CD1c-positive myeloid dendritic cell (primary cell): ENCODE data around the gene TEX47.

ENCODE experiments used
- DNase-seq: peaks from one replicate; pipeline ENCODE4 v3.0.0-alpha.2; 2016; ENCODE audit errors: extremely low spot score

The TEX47 gene

DNA sequence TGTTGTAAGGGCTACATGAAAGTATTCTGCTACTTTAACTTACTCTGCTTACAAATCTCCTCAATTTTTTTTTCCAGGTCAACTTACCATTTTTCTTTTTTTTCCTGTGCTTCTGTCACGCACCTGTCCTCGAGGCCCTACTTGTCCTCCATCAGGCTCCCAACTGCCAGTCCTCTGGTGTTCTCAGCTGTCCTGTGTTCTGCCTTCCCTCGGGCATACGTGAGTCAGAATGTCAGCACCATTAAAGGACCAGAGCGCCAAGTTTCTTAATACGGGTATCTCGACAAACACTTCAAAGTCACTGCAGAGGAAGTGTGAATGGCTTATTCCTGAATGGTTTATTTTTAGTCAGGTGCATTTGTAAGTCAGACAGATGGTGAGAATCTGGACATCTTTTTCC is at the start of gene TEX47:
TEX47 (minus strand) TSS at position 185 of the 400 bp plus-strand sequence. CDS start 795 bp downstream, outside the sequence.
- DNase-seq, result no peak

GRCh38 chr7:88845091-88845490 is 49.6 kb upstream of the TEX47 start:
- DNase-seq, result no peak

- DNase-seq, result no peak
Observed at GRCh38 chr7:88842201-88842600, 46.7 kb upstream of the TEX47 start.

DNA sequence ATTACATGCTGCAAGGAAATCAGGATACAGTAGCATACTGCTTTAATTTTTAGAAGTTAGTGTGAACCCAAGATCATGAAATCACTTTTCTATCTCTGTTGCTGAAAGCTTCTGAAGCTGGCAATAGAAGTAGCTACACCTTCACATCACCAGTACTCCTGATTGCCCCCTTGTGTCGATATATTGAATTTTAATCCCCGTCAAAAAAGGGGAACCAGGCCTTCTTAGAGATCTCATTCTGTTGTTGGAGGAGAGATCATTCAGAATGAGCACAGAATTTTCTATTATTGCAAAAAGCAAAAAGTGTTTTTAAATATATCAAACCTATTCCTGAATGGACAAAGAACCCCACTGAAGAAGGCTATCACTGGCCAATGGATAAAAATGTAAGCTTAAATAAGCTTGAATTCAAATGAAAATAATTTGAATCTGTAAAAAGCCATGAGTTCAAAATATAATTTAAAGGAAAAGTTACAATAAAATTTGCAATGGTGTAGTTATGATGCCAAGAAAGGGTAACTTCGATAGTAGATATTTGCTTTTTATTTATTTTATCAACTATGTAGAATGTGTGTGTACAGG is 39.7 kb upstream of the TEX47 start:
- DNase-seq, result peak; percentile 43

DNA sequence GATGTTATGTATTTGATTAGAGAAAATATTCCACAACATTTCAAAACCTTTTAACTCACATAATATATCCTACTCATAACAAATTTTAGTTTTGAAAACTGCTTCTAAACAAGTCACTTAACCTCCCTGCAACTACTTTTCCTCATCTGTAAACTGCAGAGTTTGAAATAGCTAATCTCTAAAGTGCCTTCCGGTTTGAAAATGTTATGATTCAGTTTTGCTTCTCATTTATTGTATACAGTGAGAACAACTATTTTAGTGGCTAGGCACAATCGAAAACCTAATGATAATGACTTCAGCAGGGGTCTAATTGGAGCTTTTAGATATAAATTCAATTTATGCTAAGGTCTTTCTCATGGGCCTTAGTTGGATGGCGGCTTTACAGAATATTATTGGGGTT is 30.7 kb upstream of the TEX47 start:
- no peak for DNase-seq

DNA sequence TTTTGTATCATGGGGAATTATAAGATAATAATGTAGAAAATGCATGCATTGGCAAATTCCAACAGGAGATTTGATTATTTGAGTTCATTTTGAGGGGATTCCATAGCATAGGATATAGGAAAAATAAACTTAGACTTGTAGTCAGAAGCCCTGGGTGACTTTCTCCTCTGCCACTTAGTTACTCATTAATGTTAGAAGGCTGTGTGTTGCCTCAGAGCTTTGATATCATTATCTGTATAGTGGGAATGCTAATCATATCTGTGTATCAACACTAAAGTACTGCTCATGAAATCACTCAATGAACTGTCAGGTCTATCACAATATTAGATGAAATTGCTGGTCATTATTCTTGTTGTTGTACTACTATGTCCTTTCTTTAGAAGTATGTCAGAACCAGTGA is 23.0 kb upstream of the TEX47 start:
- no peak for DNase-seq

- no peak for DNase-seq
Observed at GRCh38 chr7:88806280-88807037, 10.9 kb upstream of the TEX47 start.

DNA sequence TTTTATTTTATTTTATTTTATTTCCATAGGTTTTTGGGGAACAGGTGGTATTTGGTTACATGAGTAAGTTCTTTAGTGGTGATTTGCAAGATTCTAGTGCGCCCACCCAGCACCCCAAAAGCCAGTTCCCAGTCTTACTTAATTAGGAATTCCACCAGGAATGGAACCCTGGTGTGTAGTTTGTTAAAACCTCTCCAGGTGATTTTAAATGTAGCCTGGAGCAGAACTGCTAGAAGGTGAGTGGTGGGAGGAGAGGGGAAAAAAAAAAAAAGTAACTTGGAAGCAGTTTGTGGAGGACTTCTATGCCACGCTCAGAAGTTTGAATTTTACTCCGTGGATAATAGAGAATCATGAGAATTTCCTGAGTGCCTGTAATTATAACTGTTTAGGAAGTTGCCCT is 5.5 kb upstream of the TEX47 start:
- no peak for DNase-seq

GRCh38 chr7:88792361-88792760 is 3.2 kb downstream of the TEX47 start:
- DNase-seq, result no peak

GRCh38 chr7:88791891-88792290 is 3.6 kb downstream of the TEX47 start:
- DNase-seq, result no peak

- DNase-seq, result peak; percentile 3
Observed at GRCh38 chr7:88789480-88790064, 6.0 kb downstream of the TEX47 start.

DNA sequence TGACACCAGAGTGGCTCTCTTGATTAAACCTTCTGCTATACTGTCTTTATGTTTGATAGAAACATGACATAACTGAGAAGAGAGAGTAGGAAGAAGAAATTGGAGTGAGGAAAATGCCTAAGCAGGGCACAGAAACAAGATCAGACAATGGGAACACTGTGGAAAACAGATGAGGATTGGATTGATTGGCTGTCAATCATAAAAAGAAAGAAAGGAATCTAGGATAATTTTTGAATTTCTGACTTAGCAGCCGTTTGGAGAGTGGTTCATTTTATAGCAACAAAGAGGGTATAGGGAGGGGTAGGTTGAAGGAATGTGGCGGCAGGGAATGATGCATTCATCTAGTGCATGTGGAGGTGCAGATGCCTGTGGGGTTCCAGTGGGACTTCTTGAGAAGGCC is 7.8 kb downstream of the TEX47 start:
- DNase-seq, result no peak

DNA sequence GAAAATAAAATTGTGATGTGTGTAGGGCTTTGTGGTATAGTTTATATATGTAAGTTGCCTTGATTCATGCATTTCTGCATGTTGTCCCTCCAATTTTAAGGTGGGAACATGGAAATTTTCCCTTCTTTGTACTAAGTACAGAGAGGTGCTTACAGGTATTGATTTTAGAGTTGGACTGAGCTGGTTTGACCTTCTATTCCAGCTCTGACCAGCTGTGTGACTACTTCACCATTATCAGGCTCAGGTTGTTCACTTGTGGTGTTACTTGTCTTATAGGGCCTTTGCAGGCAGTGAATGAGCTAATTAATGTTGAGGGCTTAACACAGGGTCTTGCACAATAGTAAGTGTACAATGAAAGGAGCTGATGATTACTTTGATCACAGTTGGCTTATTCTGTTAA is 19.7 kb downstream of the TEX47 start:
- no peak for DNase-seq

- DNase-seq, result no peak
Observed at GRCh38 chr7:88772776-88773175, 22.8 kb downstream of the TEX47 start.

- no peak for DNase-seq
Observed at GRCh38 chr7:88771417-88771816, 24.1 kb downstream of the TEX47 start.

DNA sequence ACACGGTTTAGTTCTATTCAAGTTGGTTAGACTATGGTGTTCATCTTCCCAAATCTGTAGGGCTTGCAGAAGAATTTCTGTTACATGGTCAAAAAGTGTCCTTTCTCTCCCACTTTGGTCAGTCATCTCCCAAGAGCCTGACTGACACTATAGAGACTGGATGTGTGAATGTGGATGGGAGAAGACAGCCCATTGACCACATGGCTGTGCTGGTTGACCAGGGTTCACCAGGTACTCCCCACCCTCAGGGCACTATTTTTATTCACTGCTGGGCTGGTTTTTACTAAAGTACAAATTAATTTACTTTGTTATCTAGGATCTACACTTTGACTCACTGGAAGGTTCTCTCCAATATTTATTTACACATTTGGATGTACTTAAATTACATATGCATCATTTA is 33.8 kb downstream of the TEX47 start:
- DNase-seq, result no peak

GRCh38 chr7:88760136-88760515 is 35.4 kb downstream of the TEX47 start:
- DNase-seq, result no peak

- DNase-seq, result no peak
Observed at GRCh38 chr7:88759230-88760135, 36.1 kb downstream of the TEX47 start, which contains the start of gene ZNF804B. Gene ZNF804B (plus strand): TSS chr7:88759700. CDS start chr7:88759977, 277 bp downstream.

DNA sequence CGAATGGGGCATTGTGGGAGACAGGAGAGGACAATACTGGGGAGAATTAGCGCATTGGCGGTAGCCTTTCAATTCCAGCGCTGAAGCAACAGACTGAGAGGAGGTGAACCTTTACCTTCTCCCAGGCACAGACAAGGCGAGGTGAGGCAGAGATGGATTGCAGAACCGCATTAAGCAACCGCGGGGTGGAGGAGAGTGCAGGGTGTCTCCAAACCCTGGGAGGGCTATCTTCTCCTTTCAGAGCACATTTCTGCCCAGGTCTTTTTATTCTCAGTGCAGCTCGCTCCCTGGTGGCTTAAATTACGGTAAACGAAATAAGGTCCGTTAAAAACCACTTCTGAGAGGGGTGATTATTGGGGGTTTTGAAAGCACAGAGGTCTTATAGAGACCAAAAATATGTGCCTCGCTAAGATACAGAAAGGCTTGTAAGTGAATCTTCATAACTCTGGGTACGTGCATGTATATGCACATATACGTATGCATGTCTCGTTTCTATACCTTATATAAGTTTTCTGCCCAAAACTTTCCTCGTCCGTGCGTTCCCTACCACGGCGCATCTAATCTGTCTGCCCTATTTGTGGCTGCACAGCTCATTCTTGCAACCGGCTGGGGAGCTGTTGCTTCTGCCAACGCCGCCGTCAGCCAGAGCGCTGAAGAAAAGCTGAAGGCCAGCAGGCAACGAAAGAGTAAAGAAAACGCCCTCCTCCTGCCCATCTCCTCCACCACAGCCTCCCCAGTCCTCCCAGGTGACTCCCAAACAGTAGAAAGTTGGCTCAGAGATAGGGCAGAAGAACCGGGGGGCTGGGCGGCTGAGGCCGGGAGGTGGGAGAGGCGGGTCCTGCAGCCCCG is 36.9 kb downstream of the TEX47 start:
- no peak for DNase-seq

DNA sequence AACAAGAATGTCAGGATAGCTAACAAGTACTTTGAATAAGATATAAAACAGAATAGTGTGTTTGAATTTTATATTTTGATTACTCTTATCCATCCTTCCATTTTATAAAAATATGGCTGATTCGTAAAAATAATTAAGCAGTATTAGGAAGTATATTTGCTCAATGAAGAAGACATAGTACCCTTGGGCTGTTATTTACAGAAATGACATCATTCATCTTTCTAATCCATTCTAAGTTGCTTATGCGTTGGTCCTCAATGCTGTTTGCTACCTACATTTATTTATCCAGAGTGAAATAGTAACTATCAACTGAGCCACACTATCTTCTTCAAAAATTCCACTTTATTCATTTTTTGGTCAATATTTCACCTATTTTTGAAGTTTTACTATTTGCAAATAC is 38.2 kb downstream of the TEX47 start:
- no peak for DNase-seq

DNA sequence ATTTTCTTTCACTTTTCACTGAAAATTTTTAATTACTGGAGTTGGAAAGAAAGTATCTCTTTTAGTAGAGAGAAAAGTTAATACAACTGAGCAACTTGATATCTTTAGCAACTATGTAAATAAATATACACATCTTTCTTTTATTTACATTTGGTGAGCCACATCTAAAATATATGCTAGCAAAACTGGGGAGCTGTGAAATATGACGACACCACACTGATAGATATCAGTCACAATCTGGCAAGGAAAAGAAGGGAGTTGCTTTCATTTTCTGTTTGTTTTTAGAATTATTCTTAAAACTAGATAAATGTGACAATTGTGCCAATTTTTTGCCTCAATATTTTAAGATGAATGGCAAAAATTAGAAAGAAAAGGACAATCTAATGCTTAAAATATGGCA is 38.7 kb downstream of the TEX47 start:
- no peak for DNase-seq
